Measurements from ENCODE around the gene CLEC16A. TPM values are rescaled to one million over a fixed set of nuclear protein-coding genes. Genes with fewer than 3 reads are reported as not detected.

Gene CLEC16A
- total and polyA plus RNA-seq, 2 donors (not counting 1 experiment from before 2014, with no cell fraction given) = 21.9 to 79.5 TPM

- DNase-seq = no peak
- Mint-ChIP-seq H3K9me3 (ENCODE audit: insufficient read depth) (no peaks in the 10 kb centered on the region), H3K4me3 (no peak overlapping the region), H3K4me1 (peaks cover 2% of the 10 kb centered on the region), H3K27ac (no peak overlapping the region), H3K27me3 (no peaks in the 10 kb centered on the region)
- H3K36me3 ChIP-seq (replicated peaks in 1 of 2; ENCODE audit: control extremely low read depth in 1 of 2, control insufficient read depth in 1 of 2, extremely low read depth in 1 of 2, insufficient read depth in 2 of 2, low read length in 1 of 2) = peaks cover 0 to 13% of the 10 kb centered on the region in 2 experiments
- H3K9me3 ChIP-seq (ENCODE audit: control extremely low read depth in 1 of 3, control insufficient read depth in 2 of 3, insufficient read depth in 1 of 3, low read length in 2 of 3) = no peaks in the 10 kb centered on the region
- 100% methylated on average over 4 of the region's 8 CpGs for WGBS (ENCODE audit: insufficient coverage)
- H3K27ac ChIP-seq (ENCODE audit: low read length in 2 of 2) = no peak overlapping the region
- intact Hi-C loops (cut with micrococcal nuclease) = no loop called here
- ATAC-seq (ENCODE audit: low read depth) = no peak
- CTCF ChIA-PET = no interaction called here
- H3K9ac ChIP-seq (ENCODE audit: low read length) = no peak overlapping the region
- H3K4me3 ChIP-seq (ENCODE audit: control extremely low read depth in 1 of 5, extremely low read depth in 1 of 5, insufficient read depth in 1 of 5, low read depth in 2 of 5, low read length in 4 of 5) = no peak overlapping the region
- H3K4me1 ChIP-seq (ENCODE audit: control insufficient read depth in 2 of 2, insufficient read depth in 2 of 2, low read length in 2 of 2) = no peaks in the 10 kb centered on the region
- no peaks in the 10 kb centered on the region for H3K27me3 ChIP-seq (replicated peaks in 1 of 4; ENCODE audit: control extremely low read depth in 1 of 4, control insufficient read depth in 3 of 4, insufficient read depth in 4 of 4, low read length in 3 of 4)
- peaks cover 4% of the 10 kb centered on the region for H3K79me2 ChIP-seq (ENCODE audit: control insufficient read depth, insufficient read depth, low read length)
- TF ChIP-seq, protein P1, sequence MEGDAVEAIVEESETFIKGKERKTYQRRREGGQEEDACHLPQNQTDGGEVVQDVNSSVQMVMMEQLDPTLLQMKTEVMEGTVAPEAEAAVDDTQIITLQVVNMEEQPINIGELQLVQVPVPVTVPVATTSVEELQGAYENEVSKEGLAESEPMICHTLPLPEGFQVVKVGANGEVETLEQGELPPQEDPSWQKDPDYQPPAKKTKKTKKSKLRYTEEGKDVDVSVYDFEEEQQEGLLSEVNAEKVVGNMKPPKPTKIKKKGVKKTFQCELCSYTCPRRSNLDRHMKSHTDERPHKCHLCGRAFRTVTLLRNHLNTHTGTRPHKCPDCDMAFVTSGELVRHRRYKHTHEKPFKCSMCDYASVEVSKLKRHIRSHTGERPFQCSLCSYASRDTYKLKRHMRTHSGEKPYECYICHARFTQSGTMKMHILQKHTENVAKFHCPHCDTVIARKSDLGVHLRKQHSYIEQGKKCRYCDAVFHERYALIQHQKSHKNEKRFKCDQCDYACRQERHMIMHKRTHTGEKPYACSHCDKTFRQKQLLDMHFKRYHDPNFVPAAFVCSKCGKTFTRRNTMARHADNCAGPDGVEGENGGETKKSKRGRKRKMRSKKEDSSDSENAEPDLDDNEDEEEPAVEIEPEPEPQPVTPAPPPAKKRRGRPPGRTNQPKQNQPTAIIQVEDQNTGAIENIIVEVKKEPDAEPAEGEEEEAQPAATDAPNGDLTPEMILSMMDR (IDR thresholded peaks at IDR 0.05) = no peak
- TF ChIP-seq EZH2 (IDR thresholded peaks at IDR 0.05; ENCODE audit: borderline replicate concordance, insufficient read depth, low read depth, low read length, poor library complexity, severe bottlenecking) = no peak
- POLR2A ChIA-PET = no interaction called here
- no peak overlapping the region for H2AFZ ChIP-seq (ENCODE audit: insufficient read depth, low read depth, low read length, poor library complexity, severe bottlenecking)
- H3K4me2 ChIP-seq (replicated peaks; ENCODE audit: low read depth, low read length, poor library complexity, severe bottlenecking) = no peak overlapping the region
- no peaks in the 10 kb centered on the region for H4K20me1 ChIP-seq (ENCODE audit: control insufficient read depth, insufficient read depth, low read length, poor library complexity, severe bottlenecking)
Measured at GRCh38 chr16:11147754-11148444, 203.5 kb downstream of the CLEC16A start.

GRCh38 chr16:11149011-11149616 is 204.8 kb downstream of the CLEC16A start:
- Histone ChIP-seq H3K79me2 (ENCODE audit: control insufficient read depth, insufficient read depth, low read length) (no peaks in the 10 kb centered on the region), H3K27me3 (replicated peaks in 1 of 4; ENCODE audit: control extremely low read depth in 1 of 4, control insufficient read depth in 3 of 4, insufficient read depth in 4 of 4, low read length in 3 of 4) (no peaks in the 10 kb centered on the region), H3K4me2 (replicated peaks; ENCODE audit: low read depth, low read length, poor library complexity, severe bottlenecking) (no peak overlapping the region), H4K20me1 (ENCODE audit: control insufficient read depth, insufficient read depth, low read length, poor library complexity, severe bottlenecking) (no peaks in the 10 kb centered on the region), H3K9me3 (ENCODE audit: control extremely low read depth in 1 of 3, control insufficient read depth in 2 of 3, insufficient read depth in 1 of 3, low read length in 2 of 3) (no peaks in the 10 kb centered on the region), H2AFZ (ENCODE audit: insufficient read depth, low read depth, low read length, poor library complexity, severe bottlenecking) (no peak overlapping the region), H3K4me1 (ENCODE audit: control insufficient read depth in 2 of 2, insufficient read depth in 2 of 2, low read length in 2 of 2) (no peaks in the 10 kb centered on the region), H3K27ac (ENCODE audit: low read length in 2 of 2) (no peak overlapping the region), H3K36me3 (replicated peaks in 1 of 2; ENCODE audit: control extremely low read depth in 1 of 2, control insufficient read depth in 1 of 2, extremely low read depth in 1 of 2, insufficient read depth in 2 of 2, low read length in 1 of 2) (peaks cover 0 to 13% of the 10 kb centered on the region in 2 experiments), H3K9ac (ENCODE audit: low read length) (no peak overlapping the region), H3K4me3 (ENCODE audit: control extremely low read depth in 1 of 5, extremely low read depth in 1 of 5, insufficient read depth in 1 of 5, low read depth in 2 of 5, low read length in 4 of 5) (no peak overlapping the region)
- intact Hi-C loops (cut with micrococcal nuclease) = no loop called here
- ATAC-seq (ENCODE audit: low read depth) (no peak), DNase-seq (no peak)
- Mint-ChIP-seq H3K9me3 (ENCODE audit: insufficient read depth) (no peaks in the 10 kb centered on the region), H3K27ac (no peak overlapping the region), H3K4me3 (no peak overlapping the region), H3K27me3 (no peaks in the 10 kb centered on the region), H3K4me1 (peaks cover 5% of the 10 kb centered on the region)
- TF ChIP-seq EZH2 (IDR thresholded peaks at IDR 0.05; ENCODE audit: borderline replicate concordance, insufficient read depth, low read depth, low read length, poor library complexity, severe bottlenecking) = no peak
- POLR2A ChIA-PET = interaction anchor here (0.7 kb wide), 1 partner anchor 222 kb away, joined by 4 read pairs; no protein-coding TSS in a partner anchor
- WGBS (ENCODE audit: insufficient coverage) = 88% methylated on average over 2 of the region's 5 CpGs
- CTCF ChIA-PET = no interaction called here
